ENCODE data around the gene ZC3H18.

The ZC3H18 gene

DNA sequence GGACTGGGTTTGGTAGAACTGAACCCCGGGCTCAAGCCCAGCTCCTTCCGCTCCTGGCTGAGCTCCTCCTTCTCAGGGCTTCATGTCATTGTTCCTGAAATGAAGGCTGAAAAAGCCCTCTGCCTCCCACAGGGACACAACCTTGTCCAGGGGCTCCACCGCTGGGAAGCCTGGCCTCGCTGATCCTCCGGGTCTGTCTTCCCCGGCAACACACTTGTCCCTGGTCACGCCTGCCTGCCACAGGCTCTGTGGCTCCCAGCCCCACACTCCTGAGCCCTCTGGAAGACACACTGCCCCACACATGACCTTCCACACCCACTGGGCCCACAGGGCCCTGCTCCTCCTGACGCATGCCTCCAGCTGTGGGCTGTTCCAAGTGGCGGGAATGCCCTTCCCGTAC is 18.0 kb upstream of the ZC3H18 start:
- no peak for DNase-seq

- no peak for DNase-seq
These were observed 17.4 kb upstream of the ZC3H18 start for GRCh38 chr16:88552815-88553214.

DNA sequence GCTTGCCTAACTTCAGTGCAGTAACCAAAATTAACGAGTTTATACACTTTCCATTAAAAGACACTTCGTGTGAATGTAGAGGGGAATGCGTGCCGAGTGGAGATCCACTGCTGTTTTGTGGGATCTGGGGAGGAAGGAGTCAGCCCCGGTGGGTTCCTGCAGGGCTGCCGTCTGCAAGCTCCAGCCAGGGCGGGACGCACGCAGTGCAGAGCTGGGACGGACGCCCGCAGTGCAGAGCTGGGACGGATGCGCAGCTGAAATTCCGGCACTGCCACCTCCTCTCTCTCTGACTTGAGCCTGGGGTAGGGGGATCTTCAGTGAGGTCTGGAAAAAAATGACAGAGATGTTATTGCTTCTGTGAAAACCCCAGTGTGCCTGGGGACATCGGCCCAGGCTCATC is 16.5 kb upstream of the ZC3H18 start:
- DNase-seq, result no peak

DNA sequence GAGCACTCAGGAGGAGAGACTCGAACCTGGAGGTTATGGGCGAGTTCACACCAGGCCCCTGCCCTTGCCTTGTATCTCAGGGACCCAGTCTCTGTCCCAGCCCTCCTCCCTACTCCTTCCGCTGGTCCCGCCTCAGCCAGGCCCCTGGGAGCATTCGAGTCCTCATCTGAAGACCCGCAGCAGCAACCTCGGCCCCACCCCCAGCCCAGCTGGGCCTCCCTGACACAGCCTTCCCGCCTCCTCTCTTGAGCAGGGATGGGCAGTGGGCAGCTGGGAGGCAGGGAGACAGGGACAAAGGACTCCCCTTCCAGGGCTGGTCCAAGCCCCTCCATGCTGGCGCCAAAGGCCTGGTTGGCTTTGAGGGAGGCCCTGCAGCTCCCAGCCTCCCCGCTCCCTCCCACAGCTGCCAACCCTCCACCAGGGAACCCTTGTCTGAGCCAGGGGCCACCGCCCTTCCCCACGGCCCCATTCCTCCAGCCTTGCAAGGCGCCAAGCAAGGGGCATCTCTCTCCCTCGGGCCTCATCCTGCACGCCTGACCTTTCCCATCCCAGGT is 15.4 kb upstream of the ZC3H18 start:
- DNase-seq, result no peak

- DNase-seq, result no peak
These were observed 13.8 kb upstream of the ZC3H18 start for GRCh38 chr16:88556294-88556988.

- no peak for DNase-seq
These were observed 11.5 kb upstream of the ZC3H18 start for GRCh38 chr16:88558457-88559442.

DNA sequence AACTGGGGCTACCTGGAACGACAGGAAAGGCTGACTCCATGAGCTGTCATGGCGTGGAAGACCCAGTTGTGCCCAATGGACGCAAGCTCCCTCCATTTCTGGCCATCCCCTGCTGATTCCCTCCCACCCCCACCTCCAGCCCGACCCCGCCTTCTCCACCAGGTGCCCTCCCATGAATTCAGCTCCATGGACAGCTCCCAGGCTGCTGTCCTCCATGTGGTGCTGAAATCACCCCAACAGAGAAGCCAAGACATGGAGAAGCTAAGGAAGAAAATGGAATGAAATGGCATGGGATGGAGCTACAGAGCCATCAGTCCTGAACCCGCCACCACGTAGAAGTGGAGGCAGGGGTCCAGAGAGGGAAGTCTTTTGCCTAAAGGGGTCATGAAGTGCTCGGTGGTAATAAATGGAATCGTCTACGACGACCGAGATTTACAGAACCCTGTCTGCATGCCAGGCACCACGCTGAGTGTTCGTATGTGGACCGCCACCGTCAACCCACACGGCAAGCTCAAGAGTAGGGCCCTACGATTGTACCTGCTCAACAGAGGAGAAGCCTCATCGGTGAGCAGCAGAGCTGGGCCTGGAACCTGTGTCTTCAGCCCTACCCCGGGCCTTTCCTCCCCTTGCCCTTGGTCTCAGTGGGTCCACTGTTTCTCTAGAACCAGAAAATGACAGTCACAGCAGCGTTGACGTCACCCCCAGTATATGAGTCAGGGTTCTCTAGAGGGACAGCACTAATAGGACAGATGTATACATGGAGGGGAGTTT is 9.3 kb upstream of the ZC3H18 start:
- DNase-seq, result no peak

DNA sequence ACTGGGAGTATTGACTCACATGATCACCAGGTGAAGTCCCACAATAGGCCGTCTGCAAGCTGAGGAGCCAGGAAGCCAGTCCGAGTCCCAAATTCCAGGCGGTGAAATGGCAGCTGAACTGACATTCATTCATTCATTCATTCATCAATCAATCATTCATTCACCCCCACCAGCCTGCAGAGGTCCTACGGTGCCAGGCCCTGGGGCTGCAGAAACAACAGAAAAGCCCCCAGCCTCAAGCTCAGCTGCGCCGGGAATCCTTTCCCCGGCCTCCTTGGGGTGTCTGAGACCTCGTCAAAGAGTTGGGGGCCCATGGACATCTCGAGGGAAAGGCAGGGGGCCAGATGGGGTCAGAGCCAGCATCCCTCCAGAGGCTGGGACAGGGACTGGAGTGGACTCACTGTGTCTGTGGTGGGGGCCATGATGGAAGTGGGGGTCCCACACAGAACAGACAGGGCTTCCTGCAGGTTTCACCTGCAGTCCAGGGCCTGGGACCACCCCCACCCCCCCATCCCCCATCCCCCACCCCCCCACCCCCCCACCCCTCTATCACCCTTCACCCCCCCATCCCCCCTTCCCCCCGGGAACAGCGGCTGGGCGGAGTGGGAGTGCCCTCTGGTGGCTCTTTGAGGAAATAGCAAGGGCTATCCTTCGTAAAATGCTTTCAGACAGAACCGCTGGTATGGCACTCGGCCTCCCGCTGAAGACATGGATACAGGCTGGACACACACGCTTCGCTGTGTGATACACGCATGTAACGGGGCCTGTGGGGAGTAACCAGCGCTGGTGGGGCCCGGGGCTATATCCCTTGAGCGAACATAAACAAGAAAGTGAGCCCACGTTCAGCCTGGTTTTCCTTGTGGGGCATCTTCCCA is 8.5 kb upstream of the ZC3H18 start:
- DNase-seq, result peak in 2 of 4 experiments; percentile 14 to 17

DNA sequence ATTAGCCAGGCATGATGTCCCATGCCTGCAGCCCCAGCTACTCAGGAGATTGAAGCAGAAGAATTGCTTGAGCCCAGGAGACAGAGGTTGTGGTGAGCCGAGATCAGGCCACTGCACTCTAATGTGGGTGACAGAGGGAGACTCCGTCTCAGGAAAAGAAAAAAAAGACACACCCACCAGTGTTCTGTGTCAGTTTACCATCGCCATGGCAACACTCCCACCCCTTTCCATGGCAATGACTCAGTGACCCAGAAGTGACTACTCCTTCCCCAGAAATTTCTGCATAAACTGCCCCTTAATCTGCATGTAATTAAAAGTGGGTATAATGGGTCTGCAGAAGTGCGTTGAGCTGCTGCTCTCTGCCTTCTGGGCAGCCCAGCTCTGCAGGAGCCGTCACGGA is 4.0 kb upstream of the ZC3H18 start:
- peak in 1 of 4 experiments; percentile 25 for DNase-seq

DNA sequence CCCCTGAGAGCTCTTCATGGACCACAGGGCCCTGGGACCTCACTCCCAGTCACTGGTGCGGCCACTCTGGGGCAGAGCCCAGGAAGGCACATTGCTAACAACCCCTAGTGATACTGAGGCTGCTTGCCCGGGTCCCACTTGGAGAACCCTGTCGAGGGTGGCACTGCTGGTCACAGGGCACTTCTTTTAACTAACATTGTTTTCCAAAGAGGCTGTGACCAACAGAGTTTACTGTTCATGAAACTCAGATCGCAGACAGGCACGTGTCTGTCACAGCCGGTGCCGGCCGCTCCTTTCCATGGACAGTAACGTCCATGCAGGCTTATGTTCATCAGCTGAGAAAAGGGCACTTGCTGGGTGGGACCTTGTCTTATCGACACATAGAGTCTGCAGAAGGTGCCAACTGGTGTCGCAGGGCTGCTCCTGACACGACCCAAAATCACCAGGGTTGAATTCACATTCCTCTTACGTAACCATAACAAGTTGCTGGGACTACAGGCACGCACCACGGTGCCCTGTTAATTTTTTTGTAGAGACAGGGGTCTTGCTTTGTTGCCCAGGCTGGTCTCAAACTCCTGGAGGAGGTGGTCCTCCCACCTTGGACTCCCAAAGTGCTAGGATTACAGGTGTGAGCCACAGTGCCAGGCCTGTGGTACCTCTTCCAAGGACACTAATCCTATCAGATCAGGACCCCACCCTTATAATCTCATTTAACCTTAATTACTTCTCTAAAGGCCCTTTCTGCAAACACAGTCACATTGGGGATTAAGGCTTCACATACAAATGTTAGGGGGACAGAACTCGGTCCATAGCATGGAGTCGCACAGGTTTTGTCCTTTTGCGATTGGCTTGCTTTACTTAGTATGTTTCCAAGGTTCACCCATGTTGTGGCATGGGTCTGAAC is 1.2 kb upstream of the ZC3H18 start:
- DNase-seq, result no peak

- DNase-seq, result no peak
These were observed 604 bp upstream of the ZC3H18 start for GRCh38 chr16:88569614-88569984.

GRCh38 chr16:88570691-88571092 is 489 bp downstream of the ZC3H18 start:
- no peak for DNase-seq

DNA sequence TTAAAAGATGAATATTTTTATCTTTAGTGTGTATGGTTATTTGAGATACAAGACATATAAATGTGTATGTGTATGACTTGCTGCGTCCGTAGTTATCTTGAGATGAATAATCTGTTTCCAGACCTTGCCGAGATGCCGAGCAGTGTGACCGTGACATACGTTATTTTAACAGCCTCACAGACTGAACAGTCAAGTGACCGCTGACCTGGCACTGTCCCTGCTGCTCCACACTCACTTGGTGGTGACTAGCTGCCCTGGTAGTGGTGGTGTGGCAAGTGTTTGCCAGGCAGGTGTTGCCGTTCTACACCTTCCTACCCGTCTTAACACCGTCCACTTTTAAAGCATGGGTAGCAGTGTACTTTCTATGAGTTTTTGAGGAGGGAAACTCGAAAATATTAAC is 5.0 kb downstream of the ZC3H18 start:
- no peak for DNase-seq

DNA sequence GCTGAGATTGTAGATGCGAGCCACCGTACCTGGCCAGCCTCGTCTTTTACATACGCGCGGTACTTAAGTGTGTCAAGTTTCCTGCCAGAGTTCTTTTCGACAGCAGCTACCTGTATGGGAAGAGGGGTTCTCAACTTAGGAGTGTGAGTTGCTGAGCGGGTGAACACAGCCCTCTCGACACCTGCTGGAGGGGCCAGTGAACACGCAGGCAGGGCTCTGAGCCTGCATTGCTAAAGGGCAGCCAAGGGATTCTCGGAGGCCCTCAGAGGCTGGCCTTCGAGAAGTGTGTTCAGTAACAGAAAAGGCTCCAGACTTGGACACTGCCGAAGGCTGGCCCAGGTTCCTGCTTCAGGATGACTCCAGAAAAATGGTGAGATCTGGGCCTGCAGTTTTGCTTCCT is 6.1 kb downstream of the ZC3H18 start:
- DNase-seq, result no peak

- no peak for DNase-seq
These were observed 7.0 kb downstream of the ZC3H18 start for GRCh38 chr16:88577166-88577565.

GRCh38 chr16:88578446-88579313 is 8.5 kb downstream of the ZC3H18 start:
- DNase-seq, result no peak

DNA sequence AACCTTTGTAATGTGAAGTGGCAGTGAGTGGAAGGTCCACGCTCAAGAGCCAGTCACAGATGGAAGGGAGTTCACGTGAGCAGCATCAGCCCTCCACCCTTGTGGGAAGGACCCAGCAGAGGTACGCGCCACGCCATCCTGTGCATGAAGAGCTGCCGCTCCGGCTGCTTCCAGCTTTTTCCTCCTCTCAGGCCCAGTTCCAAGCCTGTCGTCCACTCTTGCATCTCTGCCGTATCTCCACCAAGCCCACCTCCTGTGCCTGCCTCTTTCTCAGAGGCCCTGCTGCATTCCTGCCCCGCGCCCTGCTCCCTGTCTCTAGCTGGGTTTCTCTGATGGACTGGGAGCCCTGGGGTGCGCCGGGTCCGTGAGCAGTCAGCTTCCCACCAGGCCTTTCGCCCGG is 10.2 kb downstream of the ZC3H18 start:
- DNase-seq, result no peak

GRCh38 chr16:88581033-88581432 is 10.8 kb downstream of the ZC3H18 start:
- no peak for DNase-seq

GRCh38 chr16:88582912-88583575 is 12.8 kb downstream of the ZC3H18 start:
- no peak for DNase-seq
